ENCODE measurements around the gene BAZ1A.

BAZ1A gene

GRCh38 chr14:34714320-34715126 is 160.6 kb downstream of the BAZ1A start, which contains the start of gene CFL2:
TSS of gene CFL2 (minus strand) at chr14:34714593. CDS start at chr14:34714540, 53 bp downstream.
- H3K4me3 ChIP-seq (ENCODE audit: low read depth, low read length) = peak within 1 kb of the TSS; percentile 95
- peak; percentile 36 for DNase-seq (ENCODE audit: low read depth)
- no peak for TF ChIP-seq CTCF (IDR thresholded peaks at IDR 0.05; ENCODE audit: low read depth, low read length, missing control alignments)

GRCh38 chr14:34713681-34714319 is 161.4 kb downstream of the BAZ1A start:
- no peak for DNase-seq (ENCODE audit: low read depth)
- no peak for TF ChIP-seq CTCF (IDR thresholded peaks at IDR 0.05; ENCODE audit: low read depth, low read length, missing control alignments)
- peak overlapping the region; percentile 95 for H3K4me3 ChIP-seq (ENCODE audit: low read depth, low read length)

- DNase-seq (ENCODE audit: low read depth) = no peak
Measured at GRCh38 chr14:34713122-34713680, 162.0 kb downstream of the BAZ1A start.

GRCh38 chr14:34711796-34712712 is 163.1 kb downstream of the BAZ1A start:
- no peak for DNase-seq (ENCODE audit: low read depth)
- peak overlapping the region; percentile 20; the same call in 1 of the 2 replicates for H3K4me3 ChIP-seq (ENCODE audit: low read depth, low read length)
- TF ChIP-seq CTCF (IDR thresholded peaks at IDR 0.05; ENCODE audit: low read depth, low read length, missing control alignments) = no peak

More at GRCh38 chr14:34713122-34713680, 162.0 kb downstream of the BAZ1A start:
- TF ChIP-seq CTCF (IDR thresholded peaks at IDR 0.05; ENCODE audit: low read depth, low read length, missing control alignments) = no peak
- H3K4me3 ChIP-seq (ENCODE audit: low read depth, low read length) = peak overlapping the region; percentile 95

- peak; percentile 60 for DNase-seq (ENCODE audit: low read depth)
- no peak overlapping the region; the same call in 1 of the 2 replicates for H3K4me3 ChIP-seq (ENCODE audit: low read depth, low read length)
- no peak for TF ChIP-seq CTCF (IDR thresholded peaks at IDR 0.05; ENCODE audit: low read depth, low read length, missing control alignments)
Measured at GRCh38 chr14:34711169-34711568, 164.0 kb downstream of the BAZ1A start.

GRCh38 chr14:34710744-34711143 is 164.4 kb downstream of the BAZ1A start:
- H3K4me3 ChIP-seq (ENCODE audit: low read depth, low read length) = peak overlapping the region; percentile 22; the same call in 1 of the 2 replicates
- TF ChIP-seq CTCF (IDR thresholded peaks at IDR 0.05; ENCODE audit: low read depth, low read length, missing control alignments) = no peak
- DNase-seq (ENCODE audit: low read depth) = no peak

Measured in GM12864 (cell line).